HCT116 (cell line): Measurements from ENCODE around the gene PTCD3. TPM values are rescaled to one million over a fixed set of nuclear protein-coding genes. Genes with fewer than 3 reads are reported as not detected.

Source experiments
- ATAC-seq: fragments of 200-7000 bp; cut with Tn5 transposase; 2 replicates; pipeline ENCODE4 v1.9.1; 2020; ENCODE audit warnings: mild to moderate bottlenecking, moderate library complexity
- BruUV-seq: library from RNA; stranded (reverse); fragments of 400-500 nt; replicated peaks from 2 replicates; lab custom pipeline; 2021; lab: Mats Ljungman, UMichigan
- CTCF ChIA-PET: fragments of 300-600 bp; sonication (Branson Sonifier 250); formaldehyde crosslinking; loops from one replicate; lab custom pipeline; 2021; ENCODE audit warnings: antibody characterized with exemption; lab: Charles Lee
- POLR2A ChIA-PET: fragments of 300-600, 350-600 bp; sonication (Branson Sonifier 250); formaldehyde crosslinking; loops from one replicate; lab custom pipeline; 2021; ENCODE audit warnings: antibody characterized with exemption; lab: Charles Lee
- RAD21 ChIA-PET, 2 experiments: fragments of 300-600 bp; sonication (Branson Sonifier 250); formaldehyde crosslinking; loops; one replicate each; lab custom pipeline; 2023; ENCODE audit warnings: low total read pairs in 2 of 2; ENCODE audit not compliant: uncharacterized antibody in 2 of 2, unreplicated experiment in 2 of 2, low non-redundant PET in 1 of 2; lab: Charles Lee
- DNase-seq: peaks from one replicate; pipeline ENCODE4 v3.0.0-alpha.2; 2010; ENCODE audit warnings: low read depth, low spot score
- H2AFZ ChIP-seq: fragments of 200-600 bp; shearing (Covaris generic), sonication (generic); 2 replicates; pipeline ENCODE4 v1.6.1; 2017; ENCODE audit warnings: low read depth, mixed run types, mixed read lengths, antibody characterized with exemption, low read length; ENCODE audit not compliant: poor library complexity, severe bottlenecking
- H3K27ac ChIP-seq: 2 replicates; pipeline ENCODE4 v1.5.1; 2012; ENCODE audit warnings: low read depth, low read length
- H3K27me3 ChIP-seq: fragments of 200-600 bp; sonication (generic); 2 replicates; pipeline ENCODE4 v1.6.1; 2016; ENCODE audit warnings: mixed run types, low read length, mixed read lengths; ENCODE audit not compliant: insufficient read depth
- H3K36me3 ChIP-seq, 2 experiments: fragments of 200-500 bp in 1 of 2; fragments of 200-600 bp in 1 of 2; sonication (Bioruptor generic) in 1 of 2; sonication (generic) in 1 of 2; 2 replicates each; pipeline versions ENCODE4 v1.5.1 to v1.6.1; 2014 to 2016; ENCODE audit warnings: low read length in 2 of 2, inconsistent platforms in 1 of 2, mixed read lengths in 1 of 2, mixed run types in 1 of 2; ENCODE audit not compliant: insufficient read depth in 2 of 2, control insufficient read depth in 1 of 2
- H3K4me1 ChIP-seq, 2 experiments: fragments of 200-600 bp in 1 of 2; sonication (generic) in 1 of 2; 2 replicates each; pipeline versions ENCODE4 v1.5.1 to v1.6.1; 2012 to 2017; ENCODE audit warnings: low read length in 2 of 2, inconsistent platforms in 1 of 2, mild to moderate bottlenecking in 1 of 2, mixed read lengths in 1 of 2, mixed run types in 1 of 2, moderate library complexity in 1 of 2; ENCODE audit not compliant: insufficient read depth in 2 of 2, control insufficient read depth in 1 of 2
- H3K4me2 ChIP-seq: fragments of 200-600 bp; sonication (generic); 2 replicates; pipeline ENCODE4 v1.6.1; 2017; ENCODE audit warnings: mixed run types, low read length, mixed read lengths
- H3K4me3 ChIP-seq, 2 experiments: fragments of 200-600 bp in 1 of 2; sonication (generic) in 1 of 2; replicated peaks in 1 of 2; 2 replicates each; pipeline ENCODE4 v1.5.1; 2011 to 2016; ENCODE audit warnings: low read length in 2 of 2, control low read depth in 1 of 2, low read depth in 1 of 2, mild to moderate bottlenecking in 1 of 2, mixed read lengths in 1 of 2, mixed run types in 1 of 2
- H3K79me2 ChIP-seq: fragments of 200-600 bp; sonication (generic); 2 replicates; pipeline ENCODE4 v1.6.1; 2017; ENCODE audit warnings: mild to moderate bottlenecking, mixed run types, low read length, moderate library complexity, mixed read lengths; ENCODE audit not compliant: insufficient read depth
- H3K9ac ChIP-seq: fragments of 200-600 bp; sonication (generic); 2 replicates; pipeline ENCODE4 v1.6.1; 2016; ENCODE audit warnings: low read length, mixed read lengths
- H3K9me2 ChIP-seq: fragments of 200-600 bp; sonication (generic), shearing (Covaris generic); 2 replicates; pipeline ENCODE4 v1.6.1; 2017; ENCODE audit warnings: mixed run types, mild to moderate bottlenecking, moderate library complexity; ENCODE audit not compliant: insufficient read depth
- H3K9me3 ChIP-seq, 2 experiments: fragments of 200-500 bp in 1 of 2; fragments of 200-600 bp in 1 of 2; sonication (Bioruptor generic) in 1 of 2; sonication (generic) in 1 of 2; 2 replicates each; pipeline ENCODE4 v1.6.1; 2014 to 2017; ENCODE audit warnings: low read length in 2 of 2, mixed read lengths in 2 of 2, inconsistent platforms in 1 of 2, low read depth in 1 of 2, mild to moderate bottlenecking in 1 of 2, mixed run types in 1 of 2, moderate library complexity in 1 of 2; ENCODE audit not compliant: control insufficient read depth in 1 of 2, insufficient read depth in 1 of 2
- H4K20me1 ChIP-seq: fragments of 200-600 bp; sonication (generic), shearing (Covaris generic); 2 replicates; pipeline ENCODE4 v1.6.1; 2017; ENCODE audit warnings: mixed run types, mild to moderate bottlenecking, moderate library complexity; ENCODE audit not compliant: insufficient read depth
- ATF3 ChIP-seq: IDR thresholded peaks from 2 replicates; pipeline ENCODE4 v1.6.1; 2012
- CEBPB ChIP-seq: IDR thresholded peaks from 2 replicates; pipeline ENCODE4 v1.6.1; 2012; ENCODE audit warnings: low read depth
- EGR1 ChIP-seq: IDR thresholded peaks from 2 replicates; pipeline ENCODE4 v1.6.1; 2012; ENCODE audit warnings: low read depth
- EZH2 ChIP-seq: fragments of 200-600 bp; sonication (generic); IDR thresholded peaks from 2 replicates; pipeline ENCODE4 v1.6.1; 2017; ENCODE audit warnings: antibody characterized with exemption, mixed run types
- EZH2phosphoT487 ChIP-seq: fragments of 200-600 bp; IDR thresholded peaks from 2 replicates; pipeline ENCODE4 v1.6.1; 2018; ENCODE audit warnings: antibody characterized with exemption, borderline replicate concordance
- JUND ChIP-seq: IDR thresholded peaks from 2 replicates; pipeline ENCODE4 v1.6.1; 2012
- POLR2A ChIP-seq: IDR thresholded peaks from 2 replicates; pipeline ENCODE4 v1.7.0; 2011; ENCODE audit warnings: borderline replicate concordance; ENCODE audit not compliant: insufficient read depth, insufficient read length; ENCODE audit errors: extremely low read depth
- POLR2AphosphoS5 ChIP-seq: IDR thresholded peaks from 2 replicates; pipeline ENCODE4 v1.6.1; 2011; ENCODE audit warnings: mild to moderate bottlenecking, low read depth, low read length, moderate library complexity
- REST ChIP-seq: IDR thresholded peaks from 2 replicates; pipeline ENCODE4 v1.6.1; 2012; ENCODE audit warnings: low read depth
- SIN3A ChIP-seq: IDR thresholded peaks from 2 replicates; pipeline ENCODE4 v1.6.1; 2012; ENCODE audit warnings: low read depth
- SRF ChIP-seq: IDR thresholded peaks from 2 replicates; pipeline ENCODE4 v1.6.1; 2012; ENCODE audit warnings: low read depth
- YY1 ChIP-seq: IDR thresholded peaks from 2 replicates; pipeline ENCODE4 v1.6.1; 2011; ENCODE audit warnings: low read length, low read depth, moderate library complexity, mild to moderate bottlenecking; ENCODE audit not compliant: insufficient replicate concordance; ENCODE audit errors: extremely low read depth
- ZFX ChIP-seq: fragments of 450-650 bp; IDR thresholded peaks from 2 replicates; pipeline ENCODE4 v1.6.1; 2017
- intact Hi-C: fragments of 100-400 bp; cut with micrococcal nuclease; formaldehyde crosslinking; loops from 2 replicates; pipeline ENCODE4 v1.10.0; 2022
- total RNA-seq: library from RNA; stranded (reverse); gene quantifications from one replicate; pipeline ENCODE4 v1.2.1, GENCODE V29; 2021; ENCODE audit not compliant: unreplicated experiment

PTCD3 gene
- total RNA-seq, 1 experiment from 2014 or later = 154 TPM

DNA sequence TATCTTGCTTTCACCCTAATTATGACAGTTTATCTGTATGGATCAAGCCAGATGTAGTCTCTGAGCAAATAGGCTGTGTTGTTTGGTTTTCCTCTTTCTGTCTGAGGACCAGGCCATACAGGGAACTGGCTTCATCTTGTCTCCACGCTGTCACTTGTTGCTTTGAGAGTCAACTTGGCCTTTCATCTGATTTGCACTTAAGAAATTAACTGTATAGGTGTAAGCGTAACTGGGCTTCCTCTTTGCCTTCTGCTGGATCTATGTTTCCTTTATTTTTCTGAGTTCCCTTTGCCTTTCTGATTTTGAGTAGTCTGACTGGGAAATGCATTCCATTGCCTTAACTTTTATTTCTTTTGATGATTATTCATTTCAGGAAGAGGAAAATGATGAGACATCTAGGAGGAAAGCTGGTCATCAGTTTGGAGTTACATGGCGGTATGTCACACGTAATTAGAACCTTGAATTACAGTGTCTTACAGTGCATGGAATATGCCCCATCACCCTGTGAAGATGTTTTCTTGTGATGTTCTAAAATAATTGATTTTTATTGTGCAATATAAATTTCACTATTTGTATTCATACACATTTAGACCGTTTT is 17.4 kb downstream of the PTCD3 start:
- CTCF ChIA-PET = no interaction called here

More for the DNA sequence above, 17.4 kb downstream of the PTCD3 start:
- no peak for ATAC-seq
- intact Hi-C loops = no loop called here
- H3K4me1 ChIP-seq = no peaks in the 10 kb centered on the region
- RAD21 ChIA-PET = no interaction called here
- no peaks in the 10 kb centered on the region for H3K9me3 ChIP-seq
- H3K9me2 ChIP-seq = no peaks in the 10 kb centered on the region
- BruUV-seq = no TSS peak
- no peak for DNase-seq
- H3K9ac ChIP-seq = no peak overlapping the region
- 0 out of 2 replicates have a peak, but pooled peaks cover 3% of the 10 kb centered on the region for H4K20me1 ChIP-seq
- H3K36me3 ChIP-seq = peaks cover 78 to 80% of the 10 kb centered on the region in 2 experiments
- H2AFZ ChIP-seq = no peak overlapping the region
- TF ChIP-seq JUND (no peak), POLR2A (no peak), REST (no peak), CEBPB (no peak), SRF (no peak), ZFX (no peak), EGR1 (no peak), EZH2 (no peak), YY1 (no peak), SIN3A (no peak), EZH2phosphoT487 (no peak), ATF3 (no peak), POLR2AphosphoS5 (no peak)
- peaks cover 57% of the 10 kb centered on the region; the same call in 1 of the 2 replicates for H3K79me2 ChIP-seq
- POLR2A ChIA-PET = no interaction called here
- no peaks in the 10 kb centered on the region for H3K27me3 ChIP-seq
- no peak overlapping the region for H3K4me3 ChIP-seq
- H3K4me2 ChIP-seq = no peak overlapping the region
- no peak overlapping the region for H3K27ac ChIP-seq
